ENCODE measurements around the gene ATP6V1D.

DNA sequence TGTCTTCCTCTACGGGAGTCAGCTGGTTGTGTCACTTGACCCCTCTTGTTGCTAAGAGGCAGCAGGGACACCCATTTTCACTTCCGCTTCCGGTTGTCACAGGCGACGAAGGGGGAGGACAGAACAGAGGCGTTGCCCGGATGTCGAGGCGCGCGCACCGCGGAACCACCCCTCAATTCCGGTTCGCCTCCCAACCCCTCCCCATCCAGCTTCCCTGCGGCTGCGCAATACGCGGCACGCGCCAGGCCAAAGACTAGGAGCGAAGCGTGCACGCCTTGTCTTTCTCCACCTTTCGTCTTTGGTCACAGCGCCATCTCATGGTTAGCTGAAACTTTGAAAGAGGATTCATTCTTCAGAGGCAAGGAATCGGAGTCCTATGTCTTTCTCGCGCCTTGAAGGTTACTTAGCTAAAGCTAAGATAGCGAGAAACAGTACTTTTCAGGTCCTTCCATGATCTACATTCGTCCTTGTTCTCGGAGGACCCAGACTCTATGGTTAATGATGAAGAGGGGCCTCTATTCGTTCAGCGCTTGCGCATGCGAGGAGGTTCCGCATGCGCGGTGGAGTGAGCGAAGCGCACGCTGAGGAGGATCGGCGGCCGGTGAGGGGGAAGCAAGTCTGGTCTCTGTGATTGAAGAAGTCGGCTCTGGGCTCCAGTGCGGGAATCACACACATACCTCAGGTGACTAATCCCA is at the start of gene ATP6V1D, which contains the start of gene EIF2S1:
- TF ChIP-seq YY1 (IDR thresholded peaks at IDR 0.05; ENCODE audit: extremely low read depth, insufficient replicate concordance, low read depth, low read length), result peak; percentile 5
- TF ChIP-seq, protein P1, sequence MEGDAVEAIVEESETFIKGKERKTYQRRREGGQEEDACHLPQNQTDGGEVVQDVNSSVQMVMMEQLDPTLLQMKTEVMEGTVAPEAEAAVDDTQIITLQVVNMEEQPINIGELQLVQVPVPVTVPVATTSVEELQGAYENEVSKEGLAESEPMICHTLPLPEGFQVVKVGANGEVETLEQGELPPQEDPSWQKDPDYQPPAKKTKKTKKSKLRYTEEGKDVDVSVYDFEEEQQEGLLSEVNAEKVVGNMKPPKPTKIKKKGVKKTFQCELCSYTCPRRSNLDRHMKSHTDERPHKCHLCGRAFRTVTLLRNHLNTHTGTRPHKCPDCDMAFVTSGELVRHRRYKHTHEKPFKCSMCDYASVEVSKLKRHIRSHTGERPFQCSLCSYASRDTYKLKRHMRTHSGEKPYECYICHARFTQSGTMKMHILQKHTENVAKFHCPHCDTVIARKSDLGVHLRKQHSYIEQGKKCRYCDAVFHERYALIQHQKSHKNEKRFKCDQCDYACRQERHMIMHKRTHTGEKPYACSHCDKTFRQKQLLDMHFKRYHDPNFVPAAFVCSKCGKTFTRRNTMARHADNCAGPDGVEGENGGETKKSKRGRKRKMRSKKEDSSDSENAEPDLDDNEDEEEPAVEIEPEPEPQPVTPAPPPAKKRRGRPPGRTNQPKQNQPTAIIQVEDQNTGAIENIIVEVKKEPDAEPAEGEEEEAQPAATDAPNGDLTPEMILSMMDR (IDR thresholded peaks at IDR 0.05 in 2 of 3, conservative IDR thresholded peaks at IDR 0.05 in 1 of 3; ENCODE audit: borderline replicate concordance in 1 of 3, insufficient read depth in 1 of 3, low read depth in 2 of 3, low read length in 2 of 3), result peak; percentile 73 to 100 (median 90)

Measured in HCT116 (cell line).